ENCODE measurements around the gene CDKL2.

The CDKL2 gene

GRCh38 chr4:75630174-75630936, at the start of gene CDKL2:
Gene CDKL2, minus strand, starts transcription at chr4:75630528. Its CDS starts 4,540 bp downstream, at chr4:75625988.
- peak within 1 kb of the TSS; percentile 69 for H3K4me3 ChIP-seq (ENCODE audit: low read depth, low read length)
- TF ChIP-seq, protein P1, sequence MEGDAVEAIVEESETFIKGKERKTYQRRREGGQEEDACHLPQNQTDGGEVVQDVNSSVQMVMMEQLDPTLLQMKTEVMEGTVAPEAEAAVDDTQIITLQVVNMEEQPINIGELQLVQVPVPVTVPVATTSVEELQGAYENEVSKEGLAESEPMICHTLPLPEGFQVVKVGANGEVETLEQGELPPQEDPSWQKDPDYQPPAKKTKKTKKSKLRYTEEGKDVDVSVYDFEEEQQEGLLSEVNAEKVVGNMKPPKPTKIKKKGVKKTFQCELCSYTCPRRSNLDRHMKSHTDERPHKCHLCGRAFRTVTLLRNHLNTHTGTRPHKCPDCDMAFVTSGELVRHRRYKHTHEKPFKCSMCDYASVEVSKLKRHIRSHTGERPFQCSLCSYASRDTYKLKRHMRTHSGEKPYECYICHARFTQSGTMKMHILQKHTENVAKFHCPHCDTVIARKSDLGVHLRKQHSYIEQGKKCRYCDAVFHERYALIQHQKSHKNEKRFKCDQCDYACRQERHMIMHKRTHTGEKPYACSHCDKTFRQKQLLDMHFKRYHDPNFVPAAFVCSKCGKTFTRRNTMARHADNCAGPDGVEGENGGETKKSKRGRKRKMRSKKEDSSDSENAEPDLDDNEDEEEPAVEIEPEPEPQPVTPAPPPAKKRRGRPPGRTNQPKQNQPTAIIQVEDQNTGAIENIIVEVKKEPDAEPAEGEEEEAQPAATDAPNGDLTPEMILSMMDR (IDR thresholded peaks at IDR 0.05; ENCODE audit: borderline replicate concordance, insufficient read depth, low read depth, low read length): no peak

DNA sequence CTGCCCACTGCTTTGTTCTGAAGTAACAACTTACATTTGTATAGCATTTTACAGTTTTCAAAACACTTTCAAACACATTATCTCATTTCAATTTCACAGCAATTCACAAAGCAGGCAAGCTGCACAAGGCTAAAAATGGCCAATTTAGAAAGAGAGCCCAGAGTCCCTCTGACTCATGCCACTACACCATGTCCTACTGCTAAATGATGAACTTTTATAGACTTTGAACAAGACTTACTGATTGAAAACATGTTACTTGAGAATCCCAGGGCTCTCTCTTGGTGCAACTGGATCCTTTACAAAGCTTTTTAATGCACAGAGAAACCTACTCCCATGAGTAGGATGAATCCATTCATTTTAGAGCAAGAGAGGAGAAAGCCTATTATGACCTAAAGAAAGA, 48.6 kb upstream of the CDKL2 start:
- no peak overlapping the region for H3K4me3 ChIP-seq (ENCODE audit: low read depth, low read length)
- TF ChIP-seq, protein P1 (IDR thresholded peaks at IDR 0.05; ENCODE audit: borderline replicate concordance, insufficient read depth, low read depth, low read length): no peak

- TF ChIP-seq, protein P1 (IDR thresholded peaks at IDR 0.05; ENCODE audit: borderline replicate concordance, insufficient read depth, low read depth, low read length): no peak
- no peak overlapping the region for H3K4me3 ChIP-seq (ENCODE audit: low read depth, low read length)
Observed at GRCh38 chr4:75678473-75678872, 48.1 kb upstream of the CDKL2 start.

- H3K4me3 ChIP-seq (ENCODE audit: low read depth, low read length): no peak overlapping the region
- TF ChIP-seq, protein P1 (IDR thresholded peaks at IDR 0.05; ENCODE audit: borderline replicate concordance, insufficient read depth, low read depth, low read length): no peak
Observed at GRCh38 chr4:75675004-75675531, 44.7 kb upstream of the CDKL2 start.

DNA sequence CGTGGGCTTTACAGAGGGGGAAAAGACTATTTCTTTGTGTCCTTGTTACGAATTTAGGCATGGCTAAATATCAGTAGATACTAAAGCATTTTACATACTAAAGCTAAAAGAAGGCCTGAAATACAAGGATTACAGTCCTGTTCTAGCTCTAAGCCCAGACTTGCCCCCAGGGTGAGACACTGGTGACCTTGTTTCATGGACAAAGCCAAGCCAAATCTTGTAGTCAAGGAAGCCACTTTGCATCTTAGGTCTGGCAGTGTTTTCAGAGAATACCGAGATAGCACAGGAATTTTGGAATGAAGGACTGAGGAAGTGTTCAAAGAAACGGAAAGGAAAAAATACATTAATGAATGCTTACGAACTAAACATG, 43.6 kb upstream of the CDKL2 start:
- peak overlapping the region; percentile 86 for H3K4me3 ChIP-seq (ENCODE audit: low read depth, low read length)
- TF ChIP-seq, protein P1 (IDR thresholded peaks at IDR 0.05; ENCODE audit: borderline replicate concordance, insufficient read depth, low read depth, low read length): no peak

DNA sequence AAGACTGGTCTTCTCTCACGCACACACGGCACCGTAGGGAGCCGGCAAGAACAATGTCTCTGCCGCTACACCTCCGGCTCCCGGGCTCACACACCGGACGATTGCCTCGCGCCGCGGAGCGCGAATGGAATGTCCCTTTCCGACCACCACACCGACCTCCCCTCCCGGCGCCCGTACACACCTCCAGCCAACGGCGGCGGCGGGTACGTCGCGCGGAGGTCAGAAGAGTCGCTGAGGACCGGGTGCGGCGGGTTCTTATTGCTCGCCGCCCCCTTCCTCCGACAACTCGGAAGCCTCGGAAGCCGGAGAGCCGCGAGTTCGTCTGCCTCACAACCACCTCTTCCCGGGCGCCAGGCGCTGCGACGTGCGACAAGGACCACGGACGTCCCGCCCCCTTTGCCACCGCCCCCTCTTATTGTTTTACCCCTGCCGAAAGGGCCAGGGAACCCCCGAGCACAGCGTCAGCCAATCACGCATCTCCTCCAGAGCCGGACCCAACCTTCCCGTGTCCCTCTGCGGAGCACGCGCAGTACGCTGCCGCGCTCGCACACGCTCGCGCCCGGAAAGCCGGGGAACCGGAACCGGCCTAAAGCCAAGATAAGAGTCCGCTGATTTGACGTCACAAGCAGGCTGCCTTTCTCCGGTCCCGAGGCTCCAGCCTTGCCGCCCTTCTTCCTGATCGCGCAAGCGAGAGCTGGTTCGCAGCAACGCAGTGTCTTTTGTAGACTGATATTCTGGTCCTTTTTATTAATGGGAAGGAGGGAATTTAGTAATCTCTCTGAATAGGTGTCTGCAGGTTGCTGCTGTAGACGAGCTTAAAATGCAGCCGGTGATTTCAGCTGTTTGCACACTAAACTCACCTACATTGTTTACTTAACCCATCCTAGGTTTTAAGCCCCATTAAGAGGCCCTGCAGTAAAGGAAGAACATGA, 43.0 kb upstream of the CDKL2 start, which contains the start of gene G3BP2:
TSS of gene G3BP2 (minus strand) at position 385 of the 932 bp plus-strand sequence. CDS start 11,386 bp downstream, outside the sequence.
- H3K4me3 ChIP-seq (ENCODE audit: low read depth, low read length): peak within 1 kb of the TSS; percentile 86
- TF ChIP-seq, protein P1 (IDR thresholded peaks at IDR 0.05; ENCODE audit: borderline replicate concordance, insufficient read depth, low read depth, low read length): no peak
